Heart left ventricle (tissue), 13 donors: Measurements from ENCODE around the gene SCUBE3.

Experiments used
- POLR2A ChIP-seq, 2 donors: fragments of 450-650 bp; IDR thresholded peaks; one replicate each; pipeline ENCODE4 v1.6.1; 2017; ENCODE audit warnings: antibody characterized with exemption in 2 of 2, mild to moderate bottlenecking in 2 of 2, moderate library complexity in 2 of 2
- TF ChIP-seq, protein P1 (sequence below), 12 donors: fragments of 200-600 bp; sonication (generic) in 4 of 12; IDR thresholded peaks; one replicate each; pipeline versions ENCODE4 v1.5.0 to v1.8.0; 2018 to 2022; ENCODE audit warnings: antibody characterized with exemption in 12 of 12, mild to moderate bottlenecking in 5 of 12
- donor health status: ischemic (EF 13 %, LVEDD 7.1; RV severe dilation, severe dysfunction).
- donor health status: DM: no; HTN: yes; CAD: no.
- donor health status: DM: no; HTN: no; CAD: no.
- donor health status: ischemic (EF 25% LVEDD 6.9; RV normal size, moderate dysfunction).
- donor health status: ischemic (EF 25% LVEDD 5.7; RV mildly dilated, moderate dysfunction).
- donor health status: ischemic (EF 35%, LVEDD 5.7; RV mildly dilated, moderate dysfunction).
- donor health status: nonischemic (EF 11% LVEDD 7.7; RV severe dilation, severe dysfunction).
- donor health status: DM: yes; HTN: yes; CAD: no.
- donor health status: PGD.
- donor health status: ischemic (EF 29% LVEDD 5.4; RV normal size, mild dysfunction).
- donor health status: nonischemic (EF 23%, LVEDD 6.1; RV moderate dilation, normal function).

DNA sequence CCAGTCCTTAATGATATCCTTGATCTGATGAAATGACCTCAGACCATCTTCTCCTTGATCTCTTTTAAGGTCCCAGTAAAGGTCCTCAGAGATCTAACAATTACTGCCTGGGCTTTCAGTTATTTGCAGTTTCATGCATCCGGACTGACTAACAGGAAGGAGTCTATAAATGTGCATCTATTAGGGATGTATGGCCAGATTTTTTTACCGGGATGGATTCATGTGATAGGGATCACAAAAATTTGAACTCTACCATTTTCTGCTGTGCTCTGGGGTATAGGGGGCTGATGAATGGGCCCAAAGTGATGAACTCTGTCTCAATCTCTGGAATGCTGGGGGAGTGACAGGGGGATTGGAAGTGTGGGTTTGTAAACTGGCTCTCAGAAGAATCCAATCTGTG, 36.2 kb upstream of the SCUBE3 start:
- TF ChIP-seq, protein P1, sequence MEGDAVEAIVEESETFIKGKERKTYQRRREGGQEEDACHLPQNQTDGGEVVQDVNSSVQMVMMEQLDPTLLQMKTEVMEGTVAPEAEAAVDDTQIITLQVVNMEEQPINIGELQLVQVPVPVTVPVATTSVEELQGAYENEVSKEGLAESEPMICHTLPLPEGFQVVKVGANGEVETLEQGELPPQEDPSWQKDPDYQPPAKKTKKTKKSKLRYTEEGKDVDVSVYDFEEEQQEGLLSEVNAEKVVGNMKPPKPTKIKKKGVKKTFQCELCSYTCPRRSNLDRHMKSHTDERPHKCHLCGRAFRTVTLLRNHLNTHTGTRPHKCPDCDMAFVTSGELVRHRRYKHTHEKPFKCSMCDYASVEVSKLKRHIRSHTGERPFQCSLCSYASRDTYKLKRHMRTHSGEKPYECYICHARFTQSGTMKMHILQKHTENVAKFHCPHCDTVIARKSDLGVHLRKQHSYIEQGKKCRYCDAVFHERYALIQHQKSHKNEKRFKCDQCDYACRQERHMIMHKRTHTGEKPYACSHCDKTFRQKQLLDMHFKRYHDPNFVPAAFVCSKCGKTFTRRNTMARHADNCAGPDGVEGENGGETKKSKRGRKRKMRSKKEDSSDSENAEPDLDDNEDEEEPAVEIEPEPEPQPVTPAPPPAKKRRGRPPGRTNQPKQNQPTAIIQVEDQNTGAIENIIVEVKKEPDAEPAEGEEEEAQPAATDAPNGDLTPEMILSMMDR (IDR thresholded peaks at IDR 0.05) = no peak
- no peak for TF ChIP-seq POLR2A (IDR thresholded peaks at IDR 0.05)
